GM19397 (cell line): Measurements from ENCODE around the gene IGSF10.

Experiments
- ATAC-seq: cut with Tn5 transposase; IDR thresholded peaks from one replicate; pipeline ENCODE4 v1.9.1; 2021; ENCODE audit warnings: mild to moderate bottlenecking, moderate library complexity; ENCODE audit not compliant: unreplicated experiment

Gene IGSF10

GRCh38 chr3:151462278-151462780 lies 1.5 kb upstream of the IGSF10 start:
- ATAC-seq = no peak

GRCh38 chr3:151460228-151460627 lies 633 bp downstream of the IGSF10 start:
- ATAC-seq = no peak

- ATAC-seq = no peak
Observed at GRCh38 chr3:151459358-151459757, 1.5 kb downstream of the IGSF10 start.

GRCh38 chr3:151456065-151456464 lies 4.8 kb downstream of the IGSF10 start:
- ATAC-seq = no peak

- ATAC-seq = no peak
Observed at GRCh38 chr3:151452841-151453240, 8.0 kb downstream of the IGSF10 start.

- no peak for ATAC-seq
Observed at GRCh38 chr3:151452368-151452767, 8.5 kb downstream of the IGSF10 start.

- ATAC-seq = no peak
Observed at GRCh38 chr3:151446002-151446340, 14.9 kb downstream of the IGSF10 start.

- no peak for ATAC-seq
Observed at GRCh38 chr3:151445273-151446001, 15.4 kb downstream of the IGSF10 start.

- no peak for ATAC-seq
Observed at GRCh38 chr3:151443583-151443982, 17.3 kb downstream of the IGSF10 start.

GRCh38 chr3:151440940-151441339 lies 19.9 kb downstream of the IGSF10 start:
- ATAC-seq = no peak

GRCh38 chr3:151439652-151440125 lies 21.2 kb downstream of the IGSF10 start:
- peak; percentile 71 for ATAC-seq

- no peak for ATAC-seq
Observed at GRCh38 chr3:151437906-151438305, 23.0 kb downstream of the IGSF10 start.

- no peak for ATAC-seq
Observed at GRCh38 chr3:151436675-151437446, 24.0 kb downstream of the IGSF10 start.

- no peak for ATAC-seq
Observed at GRCh38 chr3:151434151-151434890, 26.5 kb downstream of the IGSF10 start.

GRCh38 chr3:151432616-151433372 lies 28.1 kb downstream of the IGSF10 start:
- no peak for ATAC-seq

- ATAC-seq = no peak
Observed at GRCh38 chr3:151431940-151432339, 28.9 kb downstream of the IGSF10 start.

GRCh38 chr3:151430821-151431484 lies 29.9 kb downstream of the IGSF10 start:
- no peak for ATAC-seq

- ATAC-seq = no peak
Observed at GRCh38 chr3:151428386-151428785, 32.5 kb downstream of the IGSF10 start.

- ATAC-seq = peak; percentile 71
Observed at GRCh38 chr3:151426341-151426657, 34.6 kb downstream of the IGSF10 start.

- peak; percentile 19 for ATAC-seq
Observed at GRCh38 chr3:151425627-151426340, 35.1 kb downstream of the IGSF10 start.
